Esophagus squamous epithelium (tissue), 4 donors: Measurements from ENCODE around the gene PLPP6.

Experiments
- POLR2A ChIP-seq, 4 donors: fragments of 450-650 bp; IDR thresholded peaks; one replicate each; pipeline ENCODE4 v1.6.1; 2017; ENCODE audit warnings: antibody characterized with exemption in 4 of 4, mild to moderate bottlenecking in 4 of 4, moderate library complexity in 3 of 4
- TF ChIP-seq, protein P1 (sequence below), 6 experiments: fragments of 450-650 bp in 4 of 6; fragments of 200-600 bp in 2 of 6; sonication (generic) in 2 of 6; IDR thresholded peaks; one replicate each; pipeline ENCODE4 v1.5.1; 2016 to 2019; ENCODE audit warnings: antibody characterized with exemption in 6 of 6, mild to moderate bottlenecking in 4 of 6, moderate library complexity in 4 of 6

DNA sequence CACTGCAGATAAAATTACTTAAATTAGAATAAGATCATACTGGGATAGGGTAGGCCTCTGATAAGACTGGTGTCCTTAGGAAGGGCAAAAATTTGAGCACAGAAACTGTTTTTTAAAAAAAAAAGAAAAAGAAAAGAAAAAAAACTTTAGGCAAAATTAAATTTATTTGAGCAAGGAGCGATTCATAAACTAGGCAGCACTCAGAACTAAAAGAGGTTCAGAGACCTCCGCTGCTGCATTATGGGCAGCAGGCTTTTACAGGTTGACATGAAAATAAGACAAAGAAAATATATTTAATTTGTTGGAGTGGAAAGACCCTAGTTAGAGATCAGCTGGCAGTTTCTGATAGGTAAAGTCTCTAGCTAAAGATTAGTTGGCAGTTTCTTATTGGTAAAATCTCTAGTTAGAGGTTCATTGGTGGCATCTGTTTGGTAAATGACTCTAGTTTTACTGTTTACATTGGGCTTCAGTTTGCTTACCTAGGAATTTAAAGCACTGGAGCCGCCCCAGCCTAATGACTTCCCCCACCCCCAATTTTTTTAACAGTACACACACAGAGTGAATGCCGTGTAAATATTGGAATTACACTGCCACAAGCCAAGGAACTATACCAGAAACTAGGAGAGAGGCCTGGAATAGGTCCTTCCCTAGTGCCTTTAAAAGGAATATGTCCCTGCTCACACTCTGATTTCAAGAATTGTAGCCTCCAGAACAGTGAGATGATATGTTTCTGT lies 4.5 kb upstream of the PLPP6 start:
- TF ChIP-seq, protein P1, sequence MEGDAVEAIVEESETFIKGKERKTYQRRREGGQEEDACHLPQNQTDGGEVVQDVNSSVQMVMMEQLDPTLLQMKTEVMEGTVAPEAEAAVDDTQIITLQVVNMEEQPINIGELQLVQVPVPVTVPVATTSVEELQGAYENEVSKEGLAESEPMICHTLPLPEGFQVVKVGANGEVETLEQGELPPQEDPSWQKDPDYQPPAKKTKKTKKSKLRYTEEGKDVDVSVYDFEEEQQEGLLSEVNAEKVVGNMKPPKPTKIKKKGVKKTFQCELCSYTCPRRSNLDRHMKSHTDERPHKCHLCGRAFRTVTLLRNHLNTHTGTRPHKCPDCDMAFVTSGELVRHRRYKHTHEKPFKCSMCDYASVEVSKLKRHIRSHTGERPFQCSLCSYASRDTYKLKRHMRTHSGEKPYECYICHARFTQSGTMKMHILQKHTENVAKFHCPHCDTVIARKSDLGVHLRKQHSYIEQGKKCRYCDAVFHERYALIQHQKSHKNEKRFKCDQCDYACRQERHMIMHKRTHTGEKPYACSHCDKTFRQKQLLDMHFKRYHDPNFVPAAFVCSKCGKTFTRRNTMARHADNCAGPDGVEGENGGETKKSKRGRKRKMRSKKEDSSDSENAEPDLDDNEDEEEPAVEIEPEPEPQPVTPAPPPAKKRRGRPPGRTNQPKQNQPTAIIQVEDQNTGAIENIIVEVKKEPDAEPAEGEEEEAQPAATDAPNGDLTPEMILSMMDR (IDR thresholded peaks at IDR 0.05) = no peak
- no peak for TF ChIP-seq POLR2A (IDR thresholded peaks at IDR 0.05)
